PC-3 (cell line): ENCODE data around the gene POPDC2. TPM values are rescaled to one million over a fixed set of nuclear protein-coding genes. Genes with fewer than 3 reads are reported as not detected.

Experiments
- ATAC-seq: fragments of 200-7000 bp; cut with Tn5 transposase; 2 replicates; pipeline ENCODE4 v1.9.1; 2020; ENCODE audit warnings: mild to moderate bottlenecking, moderate library complexity
- BruUV-seq: library from RNA; stranded (reverse); fragments of 400-500 nt; replicated peaks from 2 replicates; lab custom pipeline; 2021; lab: Mats Ljungman, UMichigan
- CTCF ChIA-PET: fragments of 300-600 bp; sonication (Branson Sonifier 250); formaldehyde crosslinking; loops from one replicate; lab custom pipeline; 2022; ENCODE audit warnings: antibody characterized with exemption; lab: Charles Lee
- POLR2A ChIA-PET: fragments of 300-600 bp; sonication (Branson Sonifier 250); formaldehyde crosslinking; loops from one replicate; lab custom pipeline; 2022; ENCODE audit warnings: antibody characterized with exemption; ENCODE audit not compliant: unreplicated experiment; lab: Charles Lee
- DNase-seq: peaks from one replicate; pipeline ENCODE4 v3.0.0-alpha.2; 2015
- H2AFZ ChIP-seq: fragments of 300-600 bp; sonication (generic); 2 replicates; pipeline ENCODE4 v1.6.0; 2016; ENCODE audit warnings: antibody characterized with exemption, low read length
- H3F3A ChIP-seq: fragments of 300-600 bp; sonication (generic); one replicate; pipeline ENCODE4 v1.6.0; 2017; ENCODE audit warnings: antibody characterized with exemption, low read length, control low read depth, mild to moderate bottlenecking; ENCODE audit not compliant: unreplicated experiment
- H3K27ac ChIP-seq: fragments of 300-600 bp; sonication (generic); 2 replicates; pipeline ENCODE4 v1.5.1; 2016; ENCODE audit warnings: mild to moderate bottlenecking, low read length
- H3K27me3 ChIP-seq: fragments of 300-600 bp; sonication (generic); 2 replicates; pipeline ENCODE4 v1.6.1; 2016; ENCODE audit warnings: low read length, mixed read lengths
- H3K36me3 ChIP-seq: fragments of 300-600 bp; sonication (generic); 2 replicates; pipeline ENCODE4 v1.6.1; 2016; ENCODE audit warnings: low read depth, mixed run types, low read length, mixed read lengths
- H3K4me1 ChIP-seq: fragments of 300-600 bp; sonication (generic); 2 replicates; pipeline ENCODE4 v1.5.1; 2016; ENCODE audit warnings: low read length; ENCODE audit not compliant: insufficient read depth
- H3K4me2 ChIP-seq: fragments of 300-600 bp; sonication (generic); 2 replicates; pipeline ENCODE4 v1.6.0; 2016; ENCODE audit warnings: low read length
- H3K4me3 ChIP-seq: fragments of 300-600 bp; sonication (generic); 2 replicates; pipeline ENCODE4 v1.5.1; 2016; ENCODE audit warnings: mild to moderate bottlenecking, low read length, mixed read lengths
- H3K79me2 ChIP-seq: fragments of 300-600 bp; sonication (generic); 2 replicates; pipeline ENCODE4 v1.6.1; 2017; ENCODE audit warnings: low read length, mixed read lengths
- H3K9ac ChIP-seq: fragments of 300-600 bp; sonication (generic); 2 replicates; pipeline ENCODE4 v1.6.0; 2016; ENCODE audit warnings: mild to moderate bottlenecking, low read length
- H3K9me2 ChIP-seq: fragments of 300-600 bp; sonication (generic); replicated peaks from 2 replicates; pipeline ENCODE4 v1.6.1; 2016; ENCODE audit warnings: mixed run types, low read length, mixed read lengths
- H3K9me3 ChIP-seq: fragments of 300-600 bp; sonication (generic); 2 replicates; pipeline ENCODE4 v1.6.1; 2016; ENCODE audit warnings: low read length, mixed read lengths
- H4K20me1 ChIP-seq: fragments of 300-600 bp; sonication (generic); 2 replicates; pipeline ENCODE4 v1.6.1; 2016; ENCODE audit warnings: low read length, mixed read lengths
- EZH2 ChIP-seq: fragments of 300-600 bp; sonication (generic); IDR thresholded peaks from one replicate; pipeline ENCODE4 v1.6.1; 2017; ENCODE audit warnings: antibody characterized with exemption, mild to moderate bottlenecking, low read length; ENCODE audit not compliant: unreplicated experiment
- EZH2phosphoT487 ChIP-seq: fragments of 300-600 bp; sonication (generic); IDR thresholded peaks from 2 replicates; pipeline ENCODE4 v1.6.1; 2018; ENCODE audit warnings: mild to moderate bottlenecking, antibody characterized with exemption, low read length, borderline replicate concordance
- intact Hi-C: fragments of 100-400 bp; cut with micrococcal nuclease; formaldehyde crosslinking; loops from 2 replicates; pipeline ENCODE4 v1.9.0; 2023
- total RNA-seq: library from RNA; depleted of rRNA; stranded (reverse); fragments of >200 nt; gene quantifications from 2 replicates; pipeline ENCODE4 v1.2.3, GENCODE V29; 2014
- TF ChIP-seq, protein P1 (sequence below): fragments of 300-600 bp; sonication (generic); conservative IDR thresholded peaks from 2 replicates; pipeline ENCODE4 v1.5.1; 2017; ENCODE audit warnings: antibody characterized with exemption, low read depth, mild to moderate bottlenecking, low read length

Gene POPDC2
- total RNA-seq, 1 experiment from 2014 or later = 0.62 TPM

GRCh38 chr3:119613201-119613600, 47.2 kb downstream of the POPDC2 start:
- intact Hi-C loops = no loop called here
- no peak for DNase-seq
- no peaks in the 10 kb centered on the region for H3K79me2 ChIP-seq
- ChIA-PET POLR2A (no interaction called here), CTCF (no interaction called here)
- H2AFZ ChIP-seq = no peak overlapping the region
- no peak overlapping the region for H3K27ac ChIP-seq
- no peak overlapping the region for H3K9ac ChIP-seq
- H3K9me3 ChIP-seq = no peaks in the 10 kb centered on the region
- H3K27me3 ChIP-seq = no peaks in the 10 kb centered on the region
- ATAC-seq = no peak
- no peak overlapping the region for H3K4me2 ChIP-seq
- TF ChIP-seq EZH2 (no peak), EZH2phosphoT487 (no peak)
- TF ChIP-seq, protein P1, sequence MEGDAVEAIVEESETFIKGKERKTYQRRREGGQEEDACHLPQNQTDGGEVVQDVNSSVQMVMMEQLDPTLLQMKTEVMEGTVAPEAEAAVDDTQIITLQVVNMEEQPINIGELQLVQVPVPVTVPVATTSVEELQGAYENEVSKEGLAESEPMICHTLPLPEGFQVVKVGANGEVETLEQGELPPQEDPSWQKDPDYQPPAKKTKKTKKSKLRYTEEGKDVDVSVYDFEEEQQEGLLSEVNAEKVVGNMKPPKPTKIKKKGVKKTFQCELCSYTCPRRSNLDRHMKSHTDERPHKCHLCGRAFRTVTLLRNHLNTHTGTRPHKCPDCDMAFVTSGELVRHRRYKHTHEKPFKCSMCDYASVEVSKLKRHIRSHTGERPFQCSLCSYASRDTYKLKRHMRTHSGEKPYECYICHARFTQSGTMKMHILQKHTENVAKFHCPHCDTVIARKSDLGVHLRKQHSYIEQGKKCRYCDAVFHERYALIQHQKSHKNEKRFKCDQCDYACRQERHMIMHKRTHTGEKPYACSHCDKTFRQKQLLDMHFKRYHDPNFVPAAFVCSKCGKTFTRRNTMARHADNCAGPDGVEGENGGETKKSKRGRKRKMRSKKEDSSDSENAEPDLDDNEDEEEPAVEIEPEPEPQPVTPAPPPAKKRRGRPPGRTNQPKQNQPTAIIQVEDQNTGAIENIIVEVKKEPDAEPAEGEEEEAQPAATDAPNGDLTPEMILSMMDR = no peak
- no peaks in the 10 kb centered on the region for H3K36me3 ChIP-seq
- H3F3A ChIP-seq = no peaks in the 10 kb centered on the region
- no peaks in the 10 kb centered on the region for H3K4me1 ChIP-seq
- no peak overlapping the region for H3K4me3 ChIP-seq
- no TSS peak for BruUV-seq
- H3K9me2 ChIP-seq = no peaks in the 10 kb centered on the region
- no peaks in the 10 kb centered on the region for H4K20me1 ChIP-seq

DNA sequence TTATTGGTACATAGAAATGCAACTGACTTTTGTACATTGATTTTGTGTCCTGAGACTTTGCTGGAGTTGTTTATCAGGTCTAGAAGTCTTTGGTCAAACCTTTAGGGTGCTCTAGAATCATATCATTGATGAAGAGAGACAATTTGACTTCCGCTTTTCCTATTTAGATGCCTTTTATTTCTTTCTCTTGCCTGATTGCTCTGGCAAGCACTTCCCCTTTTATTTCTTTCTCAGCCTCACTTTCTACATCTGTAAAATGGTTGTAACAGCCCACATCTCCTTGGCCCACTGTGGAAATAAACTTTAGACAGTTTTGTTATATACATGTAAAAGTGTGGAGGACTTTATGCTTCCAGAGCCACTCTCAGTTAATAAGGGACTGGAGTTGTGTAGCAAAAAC, 48.7 kb downstream of the POPDC2 start:
- Histone ChIP-seq H3K27ac (no peak overlapping the region), H3F3A (no peaks in the 10 kb centered on the region), H3K36me3 (no peaks in the 10 kb centered on the region), H3K9me2 (no peaks in the 10 kb centered on the region), H3K9me3 (no peaks in the 10 kb centered on the region), H3K9ac (no peak overlapping the region), H3K79me2 (no peaks in the 10 kb centered on the region), H3K4me1 (no peaks in the 10 kb centered on the region), H3K4me2 (no peak overlapping the region), H2AFZ (no peak overlapping the region), H4K20me1 (no peaks in the 10 kb centered on the region), H3K27me3 (no peaks in the 10 kb centered on the region), H3K4me3 (no peak overlapping the region)
- DNase-seq = no peak
- ChIA-PET CTCF (no interaction called here), POLR2A (interaction anchor here (0.6 kb wide), 1 partner anchor 8 kb away, joined by 3 read pairs; no protein-coding TSS in a partner anchor)
- no peak for ATAC-seq
- no TSS peak for BruUV-seq
- TF ChIP-seq EZH2phosphoT487 (no peak), EZH2 (no peak)
- TF ChIP-seq, protein P1 = no peak
- intact Hi-C loops = no loop called here

DNA sequence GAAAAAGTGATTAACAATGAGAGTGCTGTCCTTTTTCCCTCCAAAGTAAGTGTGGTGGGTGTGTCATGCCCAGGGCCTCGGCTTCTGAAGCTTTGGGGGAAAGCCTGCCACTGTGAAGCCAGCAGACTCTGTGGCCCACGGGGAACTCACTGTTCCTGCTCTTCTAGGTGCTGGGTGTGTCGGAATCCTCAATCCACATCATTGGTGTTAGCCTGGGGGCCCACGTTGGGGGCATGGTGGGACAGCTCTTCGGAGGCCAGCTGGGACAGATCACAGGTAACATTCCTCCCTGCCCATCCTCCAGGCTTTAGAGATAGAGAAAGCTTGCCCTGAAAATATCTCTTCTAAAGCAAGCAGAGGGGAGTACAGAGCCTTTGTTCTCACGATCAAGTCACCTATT, 51.1 kb downstream of the POPDC2 start:
- no peaks in the 10 kb centered on the region for H3K27me3 ChIP-seq
- DNase-seq = no peak
- peaks cover 6% of the 10 kb centered on the region; the same call in 1 of the 2 replicates for H3K4me1 ChIP-seq
- ChIA-PET CTCF (no interaction called here), POLR2A (no interaction called here)
- no TSS peak for BruUV-seq
- no peaks in the 10 kb centered on the region for H3K9me2 ChIP-seq
- no peak for ATAC-seq
- no peaks in the 10 kb centered on the region for H3K9me3 ChIP-seq
- no peak overlapping the region for H3K4me3 ChIP-seq
- no peaks in the 10 kb centered on the region for H4K20me1 ChIP-seq
- H2AFZ ChIP-seq = no peak overlapping the region
- no peak overlapping the region for H3K9ac ChIP-seq
- TF ChIP-seq, protein P1 = no peak
- TF ChIP-seq EZH2 (no peak), EZH2phosphoT487 (no peak)
- no peaks in the 10 kb centered on the region for H3K79me2 ChIP-seq
- no peak overlapping the region for H3K4me2 ChIP-seq
- H3F3A ChIP-seq = no peaks in the 10 kb centered on the region
- no peak overlapping the region for H3K27ac ChIP-seq
- H3K36me3 ChIP-seq = no peaks in the 10 kb centered on the region
- intact Hi-C loops = no loop called here
